ENCODE results near the gene TRAPPC12.

Gene TRAPPC12

DNA sequence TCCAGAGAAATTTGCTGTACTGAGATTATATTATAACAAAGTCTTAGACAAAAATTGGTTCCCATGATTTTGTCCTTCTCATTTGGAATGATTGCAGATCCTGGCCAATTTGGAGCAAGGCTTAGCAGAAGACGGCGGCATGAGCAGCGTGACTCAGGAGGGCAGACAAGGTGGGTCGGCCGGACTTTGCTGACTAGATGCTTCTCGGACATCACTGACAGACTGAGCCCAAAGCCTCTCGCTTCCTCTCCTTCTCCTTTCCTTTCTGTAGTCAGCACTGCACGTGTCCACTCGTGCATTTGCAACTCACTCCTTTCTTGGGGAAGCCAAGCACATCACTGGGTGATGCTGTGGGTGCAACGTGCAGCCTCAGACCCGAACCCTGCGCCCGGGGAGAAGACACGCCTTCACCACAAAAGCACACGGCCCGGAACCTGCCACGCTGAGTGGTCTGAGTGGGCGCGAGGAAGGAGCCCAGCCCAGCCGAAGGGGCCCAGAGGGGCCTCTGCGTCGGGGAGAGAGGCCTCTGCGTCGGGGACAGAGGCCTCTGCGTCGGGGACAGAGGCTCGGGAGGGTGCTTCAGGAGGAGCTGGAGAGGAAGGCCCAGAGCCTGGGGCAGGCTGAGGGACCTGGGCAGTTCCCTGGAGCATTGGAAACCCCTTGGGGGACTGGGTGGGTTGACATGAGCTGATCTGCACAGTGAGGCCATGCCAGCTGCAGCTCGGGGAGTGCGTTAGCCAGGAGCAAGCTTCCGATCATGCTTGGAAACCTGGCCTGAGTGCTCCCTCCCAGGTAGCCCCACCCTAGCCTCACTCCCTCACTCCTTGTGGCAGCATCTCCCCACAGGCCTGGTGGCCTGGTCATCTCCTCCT, 78.3 kb downstream of the TRAPPC12 start:
- DNase-seq = no peak

GRCh38 chr2:3458396-3459184, 79.1 kb downstream of the TRAPPC12 start:
- DNase-seq = no peak

GRCh38 chr2:3459185-3460015, 79.9 kb downstream of the TRAPPC12 start:
- no peak for DNase-seq

- DNase-seq = no peak
Observed at GRCh38 chr2:3460156-3460555, 80.7 kb downstream of the TRAPPC12 start.

- no peak for DNase-seq
Observed at GRCh38 chr2:3460831-3461800, 81.6 kb downstream of the TRAPPC12 start.

DNA sequence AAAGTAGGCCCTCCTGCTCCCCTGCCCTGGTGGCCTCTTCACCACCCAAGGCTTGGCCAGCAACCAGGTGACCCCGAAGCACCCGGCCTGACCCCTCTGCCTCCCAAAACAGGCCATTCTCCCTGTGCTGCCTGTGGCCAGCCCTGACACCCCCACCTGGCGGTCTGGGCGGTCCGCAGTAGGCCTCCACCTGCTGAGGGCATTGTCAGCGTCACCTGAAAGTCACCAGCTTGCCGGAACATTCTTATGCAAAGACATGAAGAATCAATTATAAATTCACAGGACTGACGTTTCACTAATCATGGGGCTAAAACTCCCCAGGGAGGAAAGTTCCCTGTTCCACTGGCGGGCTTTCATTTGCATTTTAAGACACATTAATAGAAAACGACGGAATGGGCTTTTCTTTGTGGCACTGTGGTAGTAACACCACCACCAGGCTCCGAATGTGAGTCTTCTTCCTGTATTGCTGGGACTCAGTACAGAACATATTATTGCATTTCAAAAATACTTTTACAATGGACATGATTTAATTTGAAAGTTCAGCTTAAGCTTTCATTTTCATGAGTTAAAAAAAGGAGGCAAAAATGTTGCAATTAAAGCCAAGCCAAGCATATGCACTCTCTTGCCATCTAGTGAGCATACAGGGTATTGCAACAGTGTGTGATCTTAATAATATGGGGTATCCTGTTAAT, 82.5 kb downstream of the TRAPPC12 start:
- no peak for DNase-seq

GRCh38 chr2:3462493-3463104, 83.1 kb downstream of the TRAPPC12 start:
- DNase-seq = no peak

DNA sequence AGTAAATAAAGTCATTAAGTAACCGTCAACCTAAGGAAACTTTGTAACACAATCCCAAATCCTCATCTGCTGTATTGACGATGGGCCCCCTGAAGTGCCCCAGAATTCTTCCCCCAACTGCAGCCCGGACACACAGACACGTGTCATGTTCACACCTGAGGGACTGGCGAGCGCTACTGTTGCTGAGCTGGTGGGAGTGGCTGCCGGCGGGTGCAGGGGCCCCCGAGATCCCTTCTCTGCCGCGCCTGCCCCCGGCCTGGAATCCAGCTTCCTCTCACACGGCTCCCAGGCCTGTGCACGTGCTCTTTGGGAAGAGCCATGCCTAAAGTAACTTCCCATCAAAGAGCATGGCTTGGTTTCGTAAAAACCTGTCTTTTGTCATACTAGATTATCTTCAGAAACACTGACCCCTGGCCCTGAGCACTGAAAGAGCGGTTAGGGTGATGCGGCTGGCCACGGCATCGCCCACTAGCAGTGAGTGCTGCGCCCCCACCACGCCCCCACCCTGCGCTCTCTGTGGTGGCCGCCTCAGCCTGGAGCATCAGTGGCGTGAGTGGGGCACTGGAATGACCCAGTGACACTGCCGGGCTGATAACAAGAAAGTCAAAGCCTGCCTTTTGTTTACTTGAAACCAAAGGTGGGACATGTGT, 83.8 kb downstream of the TRAPPC12 start:
- DNase-seq = no peak

DNA sequence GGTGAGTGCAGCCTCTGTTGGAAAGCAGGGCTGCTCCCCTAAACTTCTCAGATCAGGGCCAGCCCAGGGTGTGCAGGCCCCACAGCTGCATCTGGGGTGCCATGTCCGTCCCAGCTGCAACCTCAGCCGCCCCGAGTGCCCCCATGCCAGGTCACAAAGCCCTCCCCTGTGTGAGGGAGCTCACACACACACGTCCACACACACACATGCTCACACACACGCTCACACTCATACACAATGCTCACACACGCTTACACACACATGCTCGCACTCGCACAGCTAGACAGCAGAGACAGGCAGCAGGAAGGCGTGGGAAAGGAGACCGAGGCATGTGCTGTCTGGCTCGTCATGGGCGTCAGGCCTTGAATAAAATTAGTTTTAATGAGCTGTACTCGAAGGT, 84.5 kb downstream of the TRAPPC12 start:
- no peak for DNase-seq

DNA sequence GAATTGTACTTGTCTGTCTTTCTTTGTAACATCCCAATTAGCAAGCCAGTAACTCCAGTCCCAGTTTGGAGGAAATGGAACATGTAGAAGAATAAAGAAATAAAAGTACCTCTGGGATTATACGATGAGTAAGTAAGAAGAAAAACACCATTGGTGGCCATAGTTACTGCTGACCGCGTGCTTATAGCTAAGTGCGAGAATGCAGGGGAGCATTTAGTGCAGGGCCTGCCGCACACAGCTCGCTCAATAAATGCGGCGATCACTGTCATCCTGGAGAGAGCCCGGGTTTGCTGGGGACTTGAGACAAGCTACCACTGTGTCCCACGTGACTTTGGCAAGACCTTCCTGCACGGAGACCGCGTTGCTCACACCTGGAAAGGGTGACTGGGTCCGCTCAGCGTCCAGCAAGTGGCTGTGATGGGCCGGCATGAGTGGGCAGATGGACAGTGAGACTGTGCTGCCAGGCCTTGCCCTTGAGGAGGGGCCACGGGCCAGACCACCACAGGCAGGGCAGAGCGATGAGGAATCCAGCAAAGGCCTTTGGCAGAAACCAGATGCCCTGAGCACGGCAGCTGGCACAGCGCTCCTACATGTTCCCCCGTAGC, 85.0 kb downstream of the TRAPPC12 start:
- no peak for DNase-seq

DNA sequence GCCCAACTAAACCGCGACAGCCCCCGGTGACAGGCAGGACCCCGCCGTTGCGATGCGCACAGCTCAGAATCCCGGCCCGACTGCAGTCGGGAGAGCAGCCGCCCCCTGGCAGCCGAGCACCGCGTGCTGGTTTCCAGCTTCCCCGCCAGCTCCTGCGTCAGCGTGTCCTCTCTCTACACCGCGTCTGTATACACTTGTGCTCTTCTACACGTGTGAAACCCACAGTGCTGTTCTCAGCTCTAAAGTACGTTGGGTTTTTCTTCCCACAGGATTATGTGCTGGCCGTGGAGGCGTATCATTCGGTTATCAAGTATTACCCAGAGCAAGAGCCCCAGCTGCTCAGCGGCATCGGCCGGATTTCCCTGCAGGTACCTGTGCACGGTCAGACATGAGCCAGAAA, 85.8 kb downstream of the TRAPPC12 start:
- DNase-seq = no peak

GRCh38 chr2:3465844-3466481, 86.5 kb downstream of the TRAPPC12 start:
- no peak for DNase-seq

GRCh38 chr2:3466482-3466863, 87.0 kb downstream of the TRAPPC12 start:
- no peak for DNase-seq

DNA sequence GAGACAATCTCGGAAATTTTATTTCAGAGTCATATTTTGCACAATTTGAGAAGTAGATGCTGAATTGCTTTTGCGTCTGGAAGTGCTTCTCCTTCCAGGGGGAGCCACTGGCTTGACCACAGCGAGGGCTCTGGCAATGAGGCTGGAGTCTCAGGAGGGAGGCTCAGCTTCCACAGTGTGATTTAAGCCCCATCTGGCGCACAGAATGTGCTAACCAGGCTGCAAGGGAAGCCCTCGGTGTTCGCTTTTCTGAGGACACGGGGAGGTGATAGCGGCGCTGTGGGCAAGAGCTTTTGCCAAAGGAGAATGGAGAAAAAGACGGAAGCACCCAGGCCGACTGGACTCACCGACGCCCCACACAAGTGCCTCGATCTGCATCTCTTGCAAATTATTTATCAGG, 87.5 kb downstream of the TRAPPC12 start:
- DNase-seq = no peak

- DNase-seq = no peak
Observed at GRCh38 chr2:3467654-3468053, 88.2 kb downstream of the TRAPPC12 start.

- DNase-seq = no peak
Observed at GRCh38 chr2:3468296-3468988, 88.9 kb downstream of the TRAPPC12 start.

- no peak for DNase-seq
Observed at GRCh38 chr2:3469486-3469885, 90.0 kb downstream of the TRAPPC12 start.

DNA sequence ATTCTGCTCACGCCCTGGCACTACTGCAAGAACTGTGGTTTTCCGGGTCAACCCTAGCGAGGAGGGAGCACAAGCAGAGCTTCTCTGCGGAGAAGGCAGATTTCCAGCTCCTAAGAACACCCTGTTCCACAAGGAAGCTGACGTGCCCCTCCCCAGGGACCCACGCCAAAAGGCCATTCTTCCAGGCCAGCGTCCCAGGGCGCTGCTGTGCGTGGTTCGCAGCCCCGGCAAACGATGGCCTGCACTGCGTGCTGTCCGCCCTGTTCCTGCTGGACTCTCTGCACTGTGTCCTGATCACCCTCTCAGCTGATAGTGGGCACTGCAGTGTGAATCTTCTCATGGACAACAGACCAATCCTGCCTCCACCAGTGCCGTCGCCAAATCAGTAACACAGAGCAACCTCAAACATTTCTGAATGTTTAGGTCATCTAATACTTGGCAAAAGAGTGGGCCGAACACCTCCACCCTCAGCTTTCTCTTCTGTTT, 90.7 kb downstream of the TRAPPC12 start:
- no peak for DNase-seq
